HG03457 (cell line): ENCODE results near the gene DAGLA.

Source experiments
- ATAC-seq: cut with Tn5 transposase; IDR thresholded peaks from one replicate; pipeline ENCODE4 v1.9.1; 2021; ENCODE audit warnings: moderate number of reproducible peaks; ENCODE audit not compliant: unreplicated experiment

The DAGLA gene

GRCh38 chr11:61706452-61707400, 26.5 kb downstream of the DAGLA start:
- ATAC-seq: no peak

- ATAC-seq: no peak
These were observed 27.4 kb downstream of the DAGLA start for GRCh38 chr11:61707574-61707973.

GRCh38 chr11:61709110-61709509, 28.9 kb downstream of the DAGLA start:
- no peak for ATAC-seq

- ATAC-seq: no peak
These were observed 29.4 kb downstream of the DAGLA start for GRCh38 chr11:61709572-61709971.

- ATAC-seq: no peak
These were observed 29.8 kb downstream of the DAGLA start for GRCh38 chr11:61710019-61710418.

GRCh38 chr11:61711037-61711436, 30.8 kb downstream of the DAGLA start:
- ATAC-seq: no peak

- no peak for ATAC-seq
These were observed 31.3 kb downstream of the DAGLA start for GRCh38 chr11:61711498-61711897.

- ATAC-seq: no peak
These were observed 32.1 kb downstream of the DAGLA start for GRCh38 chr11:61712314-61712713.

GRCh38 chr11:61712846-61713245, 32.7 kb downstream of the DAGLA start:
- no peak for ATAC-seq

GRCh38 chr11:61713464-61713863, 33.3 kb downstream of the DAGLA start:
- ATAC-seq: no peak

- ATAC-seq: no peak
These were observed 33.7 kb downstream of the DAGLA start for GRCh38 chr11:61713906-61714305.

GRCh38 chr11:61714316-61714715, 34.1 kb downstream of the DAGLA start:
- ATAC-seq: no peak

GRCh38 chr11:61714916-61715315, 34.7 kb downstream of the DAGLA start:
- ATAC-seq: no peak

- no peak for ATAC-seq
These were observed 35.7 kb downstream of the DAGLA start for GRCh38 chr11:61715867-61716266.

GRCh38 chr11:61716478-61717285, 36.5 kb downstream of the DAGLA start:
- ATAC-seq: no peak

- no peak for ATAC-seq
These were observed 37.3 kb downstream of the DAGLA start for GRCh38 chr11:61717286-61718033.

GRCh38 chr11:61718046-61718531, 37.9 kb downstream of the DAGLA start:
- no peak for ATAC-seq

GRCh38 chr11:61718621-61719302, 38.6 kb downstream of the DAGLA start:
- ATAC-seq: no peak

GRCh38 chr11:61719978-61720377, 39.8 kb downstream of the DAGLA start:
- no peak for ATAC-seq

GRCh38 chr11:61720597-61720996, 40.4 kb downstream of the DAGLA start:
- ATAC-seq: no peak
